Osteoblast (primary cell): ENCODE data around the gene NCKAP1. TPM values are rescaled to one million over a fixed set of nuclear protein-coding genes. Genes with fewer than 3 reads are reported as not detected.

Experiments
- DNase-seq: peaks from one replicate; pipeline ENCODE4 v3.0.0; 2011; ENCODE audit warnings: low spot score, mixed read lengths; ENCODE audit not compliant: insufficient read length; ENCODE audit errors: missing footprints
- H2AFZ ChIP-seq: 2 replicates; pipeline ENCODE4 v1.6.0; 2011; ENCODE audit warnings: mild to moderate bottlenecking, low read length
- H3K27ac ChIP-seq: 2 replicates; pipeline ENCODE4 v1.5.1; 2011; ENCODE audit warnings: mild to moderate bottlenecking, low read depth, low read length, moderate library complexity
- H3K27me3 ChIP-seq: 2 replicates; pipeline ENCODE4 v1.6.0; 2012; ENCODE audit warnings: mild to moderate bottlenecking, control low read depth, inconsistent platforms, low read length, moderate library complexity; ENCODE audit not compliant: insufficient read depth
- H3K36me3 ChIP-seq: 2 replicates; pipeline ENCODE4 v1.5.1; 2011; ENCODE audit warnings: mild to moderate bottlenecking, low read length, control low read depth, moderate library complexity; ENCODE audit not compliant: insufficient read depth
- H3K4me1 ChIP-seq: 2 replicates; pipeline ENCODE4 v1.5.1; 2011; ENCODE audit warnings: mild to moderate bottlenecking, low read length, control low read depth, moderate library complexity; ENCODE audit not compliant: insufficient read depth
- H3K4me2 ChIP-seq: 2 replicates; pipeline ENCODE4 v1.6.0; 2011; ENCODE audit warnings: mild to moderate bottlenecking, low read length; ENCODE audit not compliant: insufficient read depth
- H3K4me3 ChIP-seq: fragments of 200-600 bp; sonication (generic); 3 replicates; pipeline ENCODE4 v1.5.1; 2012; ENCODE audit warnings: mild to moderate bottlenecking, low read length, inconsistent platforms; ENCODE audit not compliant: insufficient read depth
- H3K79me2 ChIP-seq: 2 replicates; pipeline ENCODE4 v1.6.0; 2012; ENCODE audit warnings: mild to moderate bottlenecking, low read length, control low read depth, inconsistent platforms; ENCODE audit not compliant: insufficient read depth
- H3K9me3 ChIP-seq: 2 replicates; pipeline ENCODE4 v1.5.1; 2011; ENCODE audit warnings: low read depth, low read length, control low read depth
- H4K20me1 ChIP-seq: 2 replicates; pipeline ENCODE4 v1.6.0; 2012; ENCODE audit warnings: mild to moderate bottlenecking, low read length, control low read depth; ENCODE audit not compliant: insufficient read depth
- total RNA-seq: library from RNA; depleted of rRNA; stranded (reverse); fragments of >200 nt; gene quantifications from 2 replicates; pipeline ENCODE4 v1.2.3, GENCODE V29; 2012
- TF ChIP-seq, protein P1 (sequence below): IDR thresholded peaks from 2 replicates; pipeline ENCODE4 v1.5.1; 2011; ENCODE audit warnings: mild to moderate bottlenecking, low read depth, low read length, moderate library complexity; ENCODE audit errors: extremely low read depth

The NCKAP1 gene
- total RNA-seq, 1 donor = 209 TPM

DNA sequence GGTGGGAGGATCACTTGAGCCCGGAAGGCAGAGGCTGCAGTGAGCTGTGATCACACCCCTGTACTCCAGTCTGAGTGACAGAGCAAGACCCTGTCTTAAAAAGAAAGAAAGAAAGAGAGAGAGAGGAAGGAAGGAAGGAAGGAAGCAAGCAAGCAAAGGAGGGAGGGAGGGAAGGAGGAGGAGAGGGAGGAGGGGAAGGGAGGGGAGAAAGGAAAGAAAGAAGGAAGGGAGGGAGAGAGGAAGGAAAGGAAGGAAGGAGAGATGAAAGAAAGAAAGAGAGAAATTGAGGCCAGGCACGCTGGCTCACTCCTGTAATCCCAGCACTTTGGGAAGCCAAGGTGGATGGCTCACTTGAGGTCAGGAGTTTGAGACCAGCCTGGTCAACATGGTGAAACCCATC, 2.3 kb upstream of the NCKAP1 start:
- DNase-seq = no peak

DNA sequence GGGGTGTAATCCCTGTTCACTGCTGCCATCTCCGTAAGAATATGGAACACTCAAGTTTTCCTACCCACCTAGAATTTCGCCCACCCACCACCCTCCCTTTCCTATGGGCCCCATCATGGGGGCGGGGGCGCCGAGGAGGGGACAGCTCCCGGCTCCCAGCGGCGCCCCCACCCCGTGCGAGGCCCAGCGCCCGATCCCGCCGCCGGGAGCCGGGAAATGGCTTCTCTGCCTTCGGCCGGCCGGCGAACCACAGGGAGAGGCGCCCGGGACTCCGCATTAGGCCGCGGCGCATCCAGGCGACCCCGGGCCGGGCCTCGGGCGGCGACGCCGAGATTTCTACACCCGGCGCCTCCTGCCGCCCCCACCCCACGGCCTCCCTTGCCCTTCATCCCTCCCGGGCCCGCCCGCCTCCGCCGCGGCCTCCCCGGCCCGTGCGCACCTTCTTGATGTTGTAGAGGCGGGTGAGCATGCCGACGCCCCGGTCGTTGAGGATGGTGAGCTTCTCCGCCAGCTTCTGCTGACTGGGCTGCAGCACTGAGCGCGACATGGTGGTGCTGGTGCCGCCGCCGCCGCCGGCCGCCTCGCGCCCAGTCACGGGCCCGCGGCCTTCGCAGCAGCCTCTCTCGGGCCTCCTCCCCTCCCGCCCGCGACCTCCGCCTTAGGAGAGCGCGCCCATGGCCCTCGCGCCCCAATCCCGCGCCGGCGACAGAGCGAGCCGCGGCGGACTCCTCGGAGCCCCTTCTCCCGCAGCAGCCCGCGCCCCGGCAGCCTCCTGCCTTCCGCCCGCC, 510 bp downstream of the NCKAP1 start:
- Histone ChIP-seq H3K27ac (peak overlapping the region; percentile 90), H3K79me2 (peaks cover 52% of the 10 kb centered on the region), H3K4me3 (peak overlapping the region; percentile 88), H2AFZ (peak overlapping the region; percentile 56), H3K36me3 (no peaks in the 10 kb centered on the region), H3K4me2 (peak overlapping the region; percentile 90), H3K27me3 (peaks cover 16% of the 10 kb centered on the region), H4K20me1 (peaks cover 36% of the 10 kb centered on the region), H3K4me1 (peaks cover 27% of the 10 kb centered on the region), H3K9me3 (no peaks in the 10 kb centered on the region)
- TF ChIP-seq, protein P1, sequence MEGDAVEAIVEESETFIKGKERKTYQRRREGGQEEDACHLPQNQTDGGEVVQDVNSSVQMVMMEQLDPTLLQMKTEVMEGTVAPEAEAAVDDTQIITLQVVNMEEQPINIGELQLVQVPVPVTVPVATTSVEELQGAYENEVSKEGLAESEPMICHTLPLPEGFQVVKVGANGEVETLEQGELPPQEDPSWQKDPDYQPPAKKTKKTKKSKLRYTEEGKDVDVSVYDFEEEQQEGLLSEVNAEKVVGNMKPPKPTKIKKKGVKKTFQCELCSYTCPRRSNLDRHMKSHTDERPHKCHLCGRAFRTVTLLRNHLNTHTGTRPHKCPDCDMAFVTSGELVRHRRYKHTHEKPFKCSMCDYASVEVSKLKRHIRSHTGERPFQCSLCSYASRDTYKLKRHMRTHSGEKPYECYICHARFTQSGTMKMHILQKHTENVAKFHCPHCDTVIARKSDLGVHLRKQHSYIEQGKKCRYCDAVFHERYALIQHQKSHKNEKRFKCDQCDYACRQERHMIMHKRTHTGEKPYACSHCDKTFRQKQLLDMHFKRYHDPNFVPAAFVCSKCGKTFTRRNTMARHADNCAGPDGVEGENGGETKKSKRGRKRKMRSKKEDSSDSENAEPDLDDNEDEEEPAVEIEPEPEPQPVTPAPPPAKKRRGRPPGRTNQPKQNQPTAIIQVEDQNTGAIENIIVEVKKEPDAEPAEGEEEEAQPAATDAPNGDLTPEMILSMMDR = no peak
- no peak for DNase-seq

More for the DNA sequence above, 2.3 kb upstream of the NCKAP1 start:
- no peak overlapping the region for H3K27ac ChIP-seq
- no peak overlapping the region for H3K4me2 ChIP-seq
- H3K4me1 ChIP-seq = peaks cover 13% of the 10 kb centered on the region
- no peaks in the 10 kb centered on the region for H3K9me3 ChIP-seq
- no peak overlapping the region for H3K4me3 ChIP-seq
- no peak overlapping the region for H2AFZ ChIP-seq
- H3K79me2 ChIP-seq = peaks cover 24% of the 10 kb centered on the region
- H3K36me3 ChIP-seq = no peaks in the 10 kb centered on the region
- peaks cover 16% of the 10 kb centered on the region for H3K27me3 ChIP-seq
- TF ChIP-seq, protein P1 = no peak
- peaks cover 11% of the 10 kb centered on the region for H4K20me1 ChIP-seq

DNA sequence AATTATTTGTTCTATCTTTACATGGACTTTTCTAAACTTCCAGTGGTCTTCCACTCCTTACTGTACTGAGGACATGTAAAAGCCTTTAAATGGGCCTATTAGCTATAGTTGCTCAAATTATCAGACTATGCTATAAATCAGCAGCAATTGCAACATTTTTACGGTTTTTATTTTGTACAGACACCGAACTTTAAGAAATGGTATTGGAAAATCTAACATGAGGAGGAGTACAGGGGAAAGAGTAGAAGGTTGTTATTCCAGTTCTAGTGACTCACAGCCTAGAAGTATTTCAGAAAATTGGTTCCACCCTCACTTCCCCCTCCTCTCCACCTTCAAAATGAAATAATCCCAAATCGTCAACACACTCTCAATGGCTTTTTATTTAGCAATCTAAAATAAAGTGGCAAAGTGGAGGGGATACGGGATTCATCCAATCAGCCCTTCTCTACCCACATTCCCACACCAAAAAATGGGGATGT, 1.1 kb downstream of the NCKAP1 start:
- peaks cover 10% of the 10 kb centered on the region for H3K27me3 ChIP-seq

More for the DNA sequence above, 1.1 kb downstream of the NCKAP1 start:
- Histone ChIP-seq H3K79me2 (peaks cover 59% of the 10 kb centered on the region), H4K20me1 (peaks cover 42% of the 10 kb centered on the region), H3K9me3 (no peaks in the 10 kb centered on the region), H3K4me3 (peak overlapping the region; percentile 88), H3K27ac (peak overlapping the region; percentile 90), H3K4me1 (peaks cover 27% of the 10 kb centered on the region), H3K36me3 (no peaks in the 10 kb centered on the region), H3K4me2 (peak overlapping the region; percentile 90), H2AFZ (peak overlapping the region; percentile 56)
- peak; percentile 62 for DNase-seq
- TF ChIP-seq, protein P1 = no peak
